Erythroblast (primary cell): ENCODE data around the gene SREK1IP1.

Experiments
- GATA1 ChIP-seq: IDR thresholded peaks from 2 replicates; pipeline ENCODE4 v1.6.1; 2011; ENCODE audit warnings: low read depth, mild to moderate bottlenecking, control low read depth, low read length, moderate library complexity
- POLR2A ChIP-seq: IDR thresholded peaks from 2 replicates; pipeline ENCODE4 v1.6.1; 2011; ENCODE audit warnings: mild to moderate bottlenecking, low read length

- no peak for TF ChIP-seq POLR2A
- TF ChIP-seq GATA1, result no peak
These were observed 38.0 kb upstream of the SREK1IP1 start for GRCh38 chr5:64806537-64806936.
